Activated CD4-positive, alpha-beta T cell treated with anti-CD3 and anti-CD28 coated beads for 36 hours (primary cell): ENCODE data around the gene RBPJL. TPM values are rescaled to one million over a fixed set of nuclear protein-coding genes. Genes with fewer than 3 reads are reported as not detected.

ENCODE experiments used
- ATAC-seq: fragments of 200-7000 bp; cut with Tn5 transposase; one replicate; pipeline ENCODE4 v1.10.0; 2021; ENCODE audit warnings: mild to moderate bottlenecking, moderate library complexity
- CTCF ChIA-PET: fragments of 350-600 bp; sonication (Branson Sonifier 250); formaldehyde crosslinking; loops from one replicate; lab custom pipeline; 2021; ENCODE audit warnings: antibody characterized with exemption; lab: Charles Lee
- POLR2A ChIA-PET: fragments of 350-600 bp; sonication (Branson Sonifier 250); formaldehyde crosslinking; loops from one replicate; lab custom pipeline; 2021; ENCODE audit warnings: antibody characterized with exemption, inconsistent platforms; lab: Charles Lee
- DNase-seq: peaks from one replicate; pipeline ENCODE4 v3.0.0-alpha.2; 2020
- H3K27ac Mint-ChIP-seq: one replicate; pipeline ENCODE4 v1.8.0; 2021; ENCODE audit warnings: mixed read lengths
- H3K27me3 Mint-ChIP-seq: one replicate; pipeline ENCODE4 v1.8.0; 2021; ENCODE audit warnings: mixed read lengths
- H3K36me3 Mint-ChIP-seq: one replicate; pipeline ENCODE4 v1.8.0; 2021; ENCODE audit warnings: low read depth, mixed read lengths
- H3K4me1 Mint-ChIP-seq: one replicate; pipeline ENCODE4 v1.8.0; 2021; ENCODE audit warnings: mixed read lengths
- H3K4me3 Mint-ChIP-seq: one replicate; pipeline ENCODE4 v1.8.0; 2021; ENCODE audit warnings: mild to moderate bottlenecking, moderate library complexity, mixed read lengths
- H3K9me3 Mint-ChIP-seq: one replicate; pipeline ENCODE4 v1.8.0; 2021; ENCODE audit warnings: low read depth, mixed read lengths
- intact Hi-C, 2 experiments: fragments of 100-400 bp; cut with DNase I in 1 of 2; cut with micrococcal nuclease in 1 of 2; formaldehyde crosslinking; loops; one replicate each; pipeline versions ENCODE4 v1.14.2 to v1.15.1; 2022 to 2024; cut with DNase I, micrococcal nuclease
- total RNA-seq, 2 experiments: library from RNA; stranded (reverse); gene quantifications; one replicate each; pipeline ENCODE4 v1.2.3, GENCODE V29; 2021

The RBPJL gene, protein sequence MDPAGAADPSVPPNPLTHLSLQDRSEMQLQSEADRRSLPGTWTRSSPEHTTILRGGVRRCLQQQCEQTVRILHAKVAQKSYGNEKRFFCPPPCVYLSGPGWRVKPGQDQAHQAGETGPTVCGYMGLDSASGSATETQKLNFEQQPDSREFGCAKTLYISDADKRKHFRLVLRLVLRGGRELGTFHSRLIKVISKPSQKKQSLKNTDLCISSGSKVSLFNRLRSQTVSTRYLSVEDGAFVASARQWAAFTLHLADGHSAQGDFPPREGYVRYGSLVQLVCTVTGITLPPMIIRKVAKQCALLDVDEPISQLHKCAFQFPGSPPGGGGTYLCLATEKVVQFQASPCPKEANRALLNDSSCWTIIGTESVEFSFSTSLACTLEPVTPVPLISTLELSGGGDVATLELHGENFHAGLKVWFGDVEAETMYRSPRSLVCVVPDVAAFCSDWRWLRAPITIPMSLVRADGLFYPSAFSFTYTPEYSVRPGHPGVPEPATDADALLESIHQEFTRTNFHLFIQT
- not detected for total RNA-seq

GRCh38 chr20:45306431-45306982 lies at the start of gene RBPJL:
Gene RBPJL, plus strand, starts transcription at chr20:45306840. Its CDS starts 83 bp downstream, at chr20:45306923.
- Mint-ChIP-seq H3K4me3 (no peak within 1 kb of the TSS), H3K4me1 (peaks cover 27% of the 10 kb centered on the region), H3K27me3 (peaks cover 46% of the 10 kb centered on the region), H3K9me3 (no peaks in the 10 kb centered on the region), H3K36me3 (no peaks in the 10 kb centered on the region), H3K27ac (no peak within 1 kb of the TSS)
- DNase-seq (peak; percentile 72), ATAC-seq (no peak)
- CTCF ChIA-PET, result interaction anchor here (1.1 kb wide), 1 partner anchor 12 kb away, joined by 4 read pairs; no protein-coding TSS in a partner anchor
- intact Hi-C loops, result no loop called here
- POLR2A ChIA-PET, result no interaction called here

- Mint-ChIP-seq H3K4me1 (no peaks in the 10 kb centered on the region), H3K4me3 (no peak overlapping the region), H3K27ac (no peak overlapping the region), H3K27me3 (peaks cover 25% of the 10 kb centered on the region), H3K9me3 (no peaks in the 10 kb centered on the region), H3K36me3 (no peaks in the 10 kb centered on the region)
- ATAC-seq (no peak), DNase-seq (no peak)
- ChIA-PET POLR2A (no interaction called here), CTCF (no interaction called here)
- intact Hi-C loops, result no loop called here
These were observed 49.5 kb upstream of the RBPJL start for GRCh38 chr20:45257161-45257560.

GRCh38 chr20:45257711-45258110 lies 48.9 kb upstream of the RBPJL start:
- Mint-ChIP-seq H3K4me1 (no peaks in the 10 kb centered on the region), H3K4me3 (no peak overlapping the region), H3K27ac (no peak overlapping the region), H3K9me3 (no peaks in the 10 kb centered on the region), H3K36me3 (no peaks in the 10 kb centered on the region), H3K27me3 (peaks cover 21% of the 10 kb centered on the region)
- ChIA-PET POLR2A (no interaction called here), CTCF (interaction anchor here (0.6 kb wide), 1 partner anchor 87 kb away, joined by 3 read pairs; no protein-coding TSS in a partner anchor)
- DNase-seq (no peak), ATAC-seq (no peak)
- intact Hi-C loops, result no loop called here

- H3K4me3 Mint-ChIP-seq, result no peak overlapping the region
- peaks cover 24% of the 10 kb centered on the region for H3K27me3 Mint-ChIP-seq
- H3K9me3 Mint-ChIP-seq, result no peaks in the 10 kb centered on the region
- ChIA-PET CTCF (interaction anchor here (0.6 to 1.4 kb wide), 2 partner anchors 12 to 88 kb away, joined by 3 read pairs; no protein-coding TSS in a partner anchor), POLR2A (no interaction called here)
- H3K27ac Mint-ChIP-seq, result no peak overlapping the region
- no peak for ATAC-seq
- no peaks in the 10 kb centered on the region for H3K36me3 Mint-ChIP-seq
- intact Hi-C loops, result no loop called here
- H3K4me1 Mint-ChIP-seq, result no peaks in the 10 kb centered on the region
- no peak for DNase-seq
These were observed 48.4 kb upstream of the RBPJL start for GRCh38 chr20:45258259-45258658.

- intact Hi-C loops, result no loop called here
- no peaks in the 10 kb centered on the region for H3K4me1 Mint-ChIP-seq
- H3K36me3 Mint-ChIP-seq, result no peaks in the 10 kb centered on the region
- no peak overlapping the region for H3K27ac Mint-ChIP-seq
- peaks cover 23% of the 10 kb centered on the region for H3K27me3 Mint-ChIP-seq
- H3K9me3 Mint-ChIP-seq, result no peaks in the 10 kb centered on the region
- H3K4me3 Mint-ChIP-seq, result no peak overlapping the region
- CTCF ChIA-PET, result interaction anchor here (1.4 kb wide), 1 partner anchor 12 kb away, joined by 3 read pairs; no protein-coding TSS in a partner anchor
- ATAC-seq (no peak), DNase-seq (no peak)
- POLR2A ChIA-PET, result no interaction called here
These were observed 48.0 kb upstream of the RBPJL start for GRCh38 chr20:45258664-45259063.

GRCh38 chr20:45263556-45264266 lies 42.9 kb upstream of the RBPJL start:
- H3K9me3 Mint-ChIP-seq, result no peaks in the 10 kb centered on the region
- ChIA-PET POLR2A (no interaction called here), CTCF (interaction anchor here (1.1 kb wide), 1 partner anchor 27 kb away, joined by 3 read pairs; no protein-coding TSS in a partner anchor)
- ATAC-seq (no peak), DNase-seq (no peak)
- no peaks in the 10 kb centered on the region for H3K36me3 Mint-ChIP-seq
- intact Hi-C loops, result no loop called here
- H3K4me1 Mint-ChIP-seq, result no peaks in the 10 kb centered on the region
- H3K27me3 Mint-ChIP-seq, result peaks cover 20% of the 10 kb centered on the region
- no peak overlapping the region for H3K4me3 Mint-ChIP-seq
- H3K27ac Mint-ChIP-seq, result no peak overlapping the region

- no peak for ATAC-seq
- intact Hi-C loops, result no loop called here
- Mint-ChIP-seq H3K4me1 (no peaks in the 10 kb centered on the region), H3K36me3 (no peaks in the 10 kb centered on the region), H3K27ac (no peak overlapping the region), H3K9me3 (no peaks in the 10 kb centered on the region), H3K4me3 (no peak overlapping the region), H3K27me3 (peaks cover 23% of the 10 kb centered on the region)
- CTCF ChIA-PET, result no interaction called here
- POLR2A ChIA-PET, result no interaction called here
- no peak for DNase-seq
These were observed 39.7 kb upstream of the RBPJL start for GRCh38 chr20:45266977-45267376.

DNA sequence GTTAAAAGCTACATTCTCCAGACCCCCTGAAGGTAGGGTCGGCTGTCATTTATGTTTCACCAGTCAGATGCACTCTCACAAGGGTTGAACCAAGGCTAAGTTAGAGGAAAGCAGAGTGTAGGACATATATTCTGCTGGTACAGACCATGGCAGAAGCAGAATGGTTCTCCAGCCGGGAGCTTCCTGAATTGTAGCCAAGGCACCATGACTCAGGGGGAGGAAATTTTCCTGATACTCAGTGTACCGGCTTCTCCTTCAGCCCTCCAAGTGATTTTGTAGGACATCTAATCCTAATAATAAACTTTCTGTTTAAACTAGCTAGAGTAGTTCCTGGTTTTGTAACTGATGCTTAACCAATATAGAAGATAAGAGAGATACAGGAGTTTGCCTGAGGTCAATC lies 38.1 kb upstream of the RBPJL start:
- no peaks in the 10 kb centered on the region for H3K4me1 Mint-ChIP-seq
- intact Hi-C loops, result no loop called here
- H3K27ac Mint-ChIP-seq, result no peak overlapping the region
- H3K9me3 Mint-ChIP-seq, result no peaks in the 10 kb centered on the region
- CTCF ChIA-PET, result interaction anchor here (1.2 kb wide), 1 partner anchor 80 kb away, joined by 4 read pairs; the partner anchor contains the start of gene SDC4
- DNase-seq (no peak), ATAC-seq (no peak)
- no peak overlapping the region for H3K4me3 Mint-ChIP-seq
- POLR2A ChIA-PET, result no interaction called here
- no peaks in the 10 kb centered on the region for H3K36me3 Mint-ChIP-seq
- H3K27me3 Mint-ChIP-seq, result peaks cover 26% of the 10 kb centered on the region

- H3K9me3 Mint-ChIP-seq, result no peaks in the 10 kb centered on the region
- DNase-seq (no peak), ATAC-seq (no peak)
- no peak overlapping the region for H3K27ac Mint-ChIP-seq
- no peak overlapping the region for H3K4me3 Mint-ChIP-seq
- CTCF ChIA-PET, result interaction anchor here (1.2 kb wide), 1 partner anchor 79 kb away, joined by 4 read pairs; the partner anchor contains the start of gene SDC4
- intact Hi-C loops, result no loop called here
- H3K4me1 Mint-ChIP-seq, result no peaks in the 10 kb centered on the region
- POLR2A ChIA-PET, result no interaction called here
- no peaks in the 10 kb centered on the region for H3K36me3 Mint-ChIP-seq
- peaks cover 26% of the 10 kb centered on the region for H3K27me3 Mint-ChIP-seq
These were observed 37.6 kb upstream of the RBPJL start for GRCh38 chr20:45269056-45269455.

DNA sequence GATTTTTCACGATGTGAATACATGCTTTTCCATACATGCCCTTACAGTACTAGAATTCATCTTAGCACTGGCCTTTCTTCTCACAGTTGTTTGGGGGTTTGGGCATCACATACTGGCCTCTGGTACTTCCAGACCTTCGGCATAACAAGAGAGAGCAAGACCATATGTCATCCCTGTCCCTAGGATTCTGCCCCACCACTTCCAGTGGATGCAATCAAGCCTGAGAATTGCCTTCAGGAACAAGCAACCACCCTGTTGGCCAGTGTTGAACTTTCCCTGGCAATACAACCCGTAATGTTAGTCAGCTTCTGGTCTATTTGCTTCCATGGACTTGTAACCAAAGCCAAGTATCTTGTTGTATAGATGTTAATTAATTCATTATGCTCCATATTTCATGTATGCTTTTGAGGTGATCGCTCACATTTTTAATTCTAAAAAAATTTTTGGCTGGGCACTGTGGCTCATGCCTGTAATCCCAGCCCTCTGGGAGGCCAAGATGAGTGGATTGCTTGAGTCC lies 36.8 kb upstream of the RBPJL start:
- intact Hi-C loops, result no loop called here
- no peak overlapping the region for H3K27ac Mint-ChIP-seq
- POLR2A ChIA-PET, result no interaction called here
- H3K27me3 Mint-ChIP-seq, result peaks cover 23% of the 10 kb centered on the region
- H3K4me1 Mint-ChIP-seq, result no peaks in the 10 kb centered on the region
- H3K36me3 Mint-ChIP-seq, result no peaks in the 10 kb centered on the region
- CTCF ChIA-PET, result interaction anchor here (1.2 kb wide), 1 partner anchor 78 kb away, joined by 4 read pairs; the partner anchor contains the start of gene SDC4
- no peaks in the 10 kb centered on the region for H3K9me3 Mint-ChIP-seq
- ATAC-seq (no peak), DNase-seq (no peak)
- no peak overlapping the region for H3K4me3 Mint-ChIP-seq

DNA sequence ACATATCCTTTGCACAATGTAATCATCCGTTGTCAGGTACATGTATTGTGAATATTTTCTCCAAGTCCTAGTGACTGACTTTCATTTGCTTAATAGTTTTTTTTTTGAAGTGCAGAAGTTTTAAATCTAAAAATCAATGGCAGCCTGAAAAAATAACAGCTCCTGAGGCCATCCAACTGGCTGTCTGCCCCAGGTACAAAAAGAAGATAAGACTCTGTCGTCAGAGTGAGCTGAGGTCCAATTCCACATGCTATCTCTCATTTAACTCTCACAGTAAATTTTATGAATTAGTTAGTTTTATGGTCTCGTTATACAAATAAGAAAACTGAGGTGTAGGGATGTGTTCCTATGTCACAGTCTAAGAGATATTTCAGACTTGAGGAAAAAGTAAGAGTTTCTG lies 31.3 kb upstream of the RBPJL start:
- no peaks in the 10 kb centered on the region for H3K9me3 Mint-ChIP-seq
- H3K4me3 Mint-ChIP-seq, result no peak overlapping the region
- H3K4me1 Mint-ChIP-seq, result no peaks in the 10 kb centered on the region
- H3K27me3 Mint-ChIP-seq, result peaks cover 32% of the 10 kb centered on the region
- intact Hi-C loops, result no loop called here
- H3K27ac Mint-ChIP-seq, result no peak overlapping the region
- ChIA-PET CTCF (no interaction called here), POLR2A (no interaction called here)
- H3K36me3 Mint-ChIP-seq, result no peaks in the 10 kb centered on the region
- ATAC-seq (no peak), DNase-seq (no peak)
